Loucy (cell line): ENCODE measurements around the gene PRR36.

Experiments
- H2AFZ ChIP-seq: fragments of 200-600 bp; sonication (generic); 2 replicates; pipeline ENCODE4 v1.6.0; 2016; ENCODE audit warnings: antibody characterized with exemption, mild to moderate bottlenecking, low read length, moderate library complexity
- H3F3A ChIP-seq: fragments of 200-600 bp; 2 replicates; pipeline ENCODE4 v1.6.0; 2016; ENCODE audit warnings: antibody characterized with exemption, low read depth, mild to moderate bottlenecking
- H3K27me3 ChIP-seq: fragments of 200-600 bp; sonication (generic); 2 replicates; pipeline ENCODE4 v1.6.1; 2014; ENCODE audit warnings: low read length, mild to moderate bottlenecking; ENCODE audit not compliant: insufficient read depth, poor library complexity, severe bottlenecking
- H3K36me3 ChIP-seq: fragments of 200-600 bp; sonication (generic); 2 replicates; pipeline ENCODE4 v1.6.1; 2016; ENCODE audit warnings: low read length; ENCODE audit not compliant: insufficient read depth
- H3K4me1 ChIP-seq: fragments of 200-600 bp; sonication (generic); 2 replicates; pipeline ENCODE4 v1.5.1; 2014; ENCODE audit warnings: low read length, mild to moderate bottlenecking; ENCODE audit not compliant: insufficient read depth, poor library complexity, severe bottlenecking
- H3K4me2 ChIP-seq: fragments of 200-600 bp; sonication (generic); 2 replicates; pipeline ENCODE4 v1.6.0; 2014; ENCODE audit warnings: antibody characterized with exemption, low read length, low read depth, mild to moderate bottlenecking; ENCODE audit not compliant: poor library complexity, severe bottlenecking
- H3K4me3 ChIP-seq: fragments of 200-600 bp; sonication (generic); 2 replicates; pipeline ENCODE4 v1.5.1; 2014; ENCODE audit warnings: low read length, mild to moderate bottlenecking, mixed read lengths; ENCODE audit not compliant: poor library complexity, severe bottlenecking
- H3K79me2 ChIP-seq: fragments of 200-600 bp; sonication (generic); 2 replicates; pipeline ENCODE4 v1.6.1; 2014; ENCODE audit warnings: low read length; ENCODE audit not compliant: insufficient read depth
- H3K9ac ChIP-seq: fragments of 200-600 bp; sonication (generic); 2 replicates; pipeline ENCODE4 v1.6.0; 2014; ENCODE audit warnings: mild to moderate bottlenecking, low read depth, low read length, moderate library complexity; ENCODE audit not compliant: poor library complexity, severe bottlenecking
- H3K9me2 ChIP-seq: fragments of 200-600 bp; sonication (generic); replicated peaks from 2 replicates; pipeline ENCODE4 v1.6.1; 2016; ENCODE audit warnings: low read depth, low read length, mixed read lengths
- H3K9me3 ChIP-seq: fragments of 200-600 bp; sonication (generic); 2 replicates; pipeline ENCODE4 v1.6.1; 2014; ENCODE audit warnings: mild to moderate bottlenecking, antibody characterized with exemption, low read length, low read depth; ENCODE audit not compliant: insufficient read depth
- H4K20me1 ChIP-seq: fragments of 200-600 bp; sonication (generic); 2 replicates; pipeline ENCODE4 v1.6.0; 2014; ENCODE audit warnings: antibody characterized with exemption, low read length, mild to moderate bottlenecking; ENCODE audit not compliant: insufficient read depth, poor library complexity, severe bottlenecking
- EZH2phosphoT487 ChIP-seq: fragments of 200-600 bp; IDR thresholded peaks from 2 replicates; pipeline ENCODE4 v1.6.1; 2018; ENCODE audit warnings: antibody characterized with exemption, mild to moderate bottlenecking, moderate library complexity, borderline replicate concordance
- TF ChIP-seq, protein P1 (sequence below): fragments of 200-600 bp; sonication (generic); conservative IDR thresholded peaks from 2 replicates; pipeline ENCODE4 v1.5.1; 2014; ENCODE audit warnings: mild to moderate bottlenecking, antibody characterized with exemption, low read length

Gene PRR36

DNA sequence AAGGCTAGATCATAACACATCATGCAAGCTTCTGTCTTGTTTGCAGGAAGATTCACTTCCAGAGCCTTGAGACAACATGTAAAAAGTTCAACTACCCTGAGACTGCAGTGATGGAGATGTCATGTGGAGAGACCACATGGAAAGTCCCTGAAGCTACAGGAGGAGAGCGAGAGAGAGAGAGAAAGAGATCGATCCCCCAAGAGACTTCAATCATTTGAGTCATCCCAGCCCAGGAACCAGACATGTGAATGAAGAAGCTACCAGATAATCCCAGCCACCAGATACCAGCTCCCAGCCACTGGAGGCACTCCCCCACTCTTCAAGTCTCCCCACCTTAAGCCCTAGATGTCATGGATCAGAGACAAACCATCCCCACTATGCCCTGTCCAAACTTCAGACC, 54.9 kb downstream of the PRR36 start:
- TF ChIP-seq, protein P1, sequence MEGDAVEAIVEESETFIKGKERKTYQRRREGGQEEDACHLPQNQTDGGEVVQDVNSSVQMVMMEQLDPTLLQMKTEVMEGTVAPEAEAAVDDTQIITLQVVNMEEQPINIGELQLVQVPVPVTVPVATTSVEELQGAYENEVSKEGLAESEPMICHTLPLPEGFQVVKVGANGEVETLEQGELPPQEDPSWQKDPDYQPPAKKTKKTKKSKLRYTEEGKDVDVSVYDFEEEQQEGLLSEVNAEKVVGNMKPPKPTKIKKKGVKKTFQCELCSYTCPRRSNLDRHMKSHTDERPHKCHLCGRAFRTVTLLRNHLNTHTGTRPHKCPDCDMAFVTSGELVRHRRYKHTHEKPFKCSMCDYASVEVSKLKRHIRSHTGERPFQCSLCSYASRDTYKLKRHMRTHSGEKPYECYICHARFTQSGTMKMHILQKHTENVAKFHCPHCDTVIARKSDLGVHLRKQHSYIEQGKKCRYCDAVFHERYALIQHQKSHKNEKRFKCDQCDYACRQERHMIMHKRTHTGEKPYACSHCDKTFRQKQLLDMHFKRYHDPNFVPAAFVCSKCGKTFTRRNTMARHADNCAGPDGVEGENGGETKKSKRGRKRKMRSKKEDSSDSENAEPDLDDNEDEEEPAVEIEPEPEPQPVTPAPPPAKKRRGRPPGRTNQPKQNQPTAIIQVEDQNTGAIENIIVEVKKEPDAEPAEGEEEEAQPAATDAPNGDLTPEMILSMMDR = no peak
- Histone ChIP-seq H3K4me1 (no peaks in the 10 kb centered on the region), H3K4me2 (no peak overlapping the region), H4K20me1 (no peaks in the 10 kb centered on the region), H3K36me3 (no peaks in the 10 kb centered on the region), H3K9me3 (peaks cover 3% of the 10 kb centered on the region; the same call in 1 of the 2 replicates), H2AFZ (no peak overlapping the region), H3K4me3 (no peak overlapping the region), H3K27me3 (no peaks in the 10 kb centered on the region), H3K9ac (no peak overlapping the region), H3K9me2 (no peaks in the 10 kb centered on the region), H3K79me2 (no peaks in the 10 kb centered on the region), H3F3A (no peaks in the 10 kb centered on the region)

GRCh38 chr19:7818806-7819205, 55.4 kb downstream of the PRR36 start:
- Histone ChIP-seq H3K9me3 (peaks cover 3% of the 10 kb centered on the region; the same call in 1 of the 2 replicates), H3K4me2 (no peak overlapping the region), H3K79me2 (no peaks in the 10 kb centered on the region), H2AFZ (no peak overlapping the region), H4K20me1 (no peaks in the 10 kb centered on the region), H3K4me3 (no peak overlapping the region), H3K4me1 (no peaks in the 10 kb centered on the region), H3K9me2 (no peaks in the 10 kb centered on the region), H3K36me3 (no peaks in the 10 kb centered on the region), H3K9ac (no peak overlapping the region), H3K27me3 (no peaks in the 10 kb centered on the region), H3F3A (no peaks in the 10 kb centered on the region)
- TF ChIP-seq, protein P1 = no peak
- no peak for TF ChIP-seq EZH2phosphoT487
